Heart right ventricle (tissue), 16 donors: ENCODE measurements around the gene HDHD5. TPM values are rescaled to one million over a fixed set of nuclear protein-coding genes. Genes with fewer than 3 reads are reported as not detected.

ENCODE experiments used
- ATAC-seq, 8 donors: fragments of 200-7000 bp; cut with Tn5 transposase; one replicate each; pipeline ENCODE4 v1.9.1; 2020; ENCODE audit warnings: mild to moderate bottlenecking in 8 of 8, moderate library complexity in 8 of 8, moderate number of reproducible peaks in 1 of 8
- DNase-seq, 2 donors: peaks; one replicate each; pipeline ENCODE4 v3.0.0-alpha.2; 2020
- H3K27ac ChIP-seq, 10 donors: fragments of 200-600 bp; sonication (generic) in 2 of 10; one replicate each; pipeline versions ENCODE4 v1.5.0 to v1.8.0; 2020 to 2022; ENCODE audit warnings: mild to moderate bottlenecking in 3 of 10
- H3K27me3 ChIP-seq, 7 donors: fragments of 200-600 bp; one replicate each; pipeline ENCODE4 v1.8.0; 2021 to 2022; ENCODE audit warnings: mild to moderate bottlenecking in 2 of 7
- H3K36me3 ChIP-seq, 9 donors: fragments of 200-600 bp; sonication (generic) in 1 of 9; one replicate each; pipeline versions ENCODE4 v1.5.0 to v1.8.0; 2020 to 2022; ENCODE audit warnings: mild to moderate bottlenecking in 2 of 9
- H3K4me1 ChIP-seq, 9 donors: fragments of 200-600 bp; sonication (generic) in 1 of 9; one replicate each; pipeline versions ENCODE4 v1.5.0 to v1.8.0; 2020 to 2022; ENCODE audit warnings: mild to moderate bottlenecking in 4 of 9
- H3K4me3 ChIP-seq, 10 donors: fragments of 200-600 bp; sonication (generic) in 2 of 10; one replicate each; pipeline versions ENCODE4 v1.5.0 to v1.8.0; 2020 to 2022; ENCODE audit warnings: mild to moderate bottlenecking in 7 of 10, moderate library complexity in 2 of 10
- H3K9me3 ChIP-seq, 11 donors: fragments of 200-600 bp in 10 of 11; sonication (generic) in 2 of 11; one replicate each; pipeline versions ENCODE4 v1.5.0 to v1.8.0; 2013 to 2022; ENCODE audit warnings: mild to moderate bottlenecking in 2 of 11, control low read depth in 1 of 11, moderate library complexity in 1 of 11
- WGBS, 2 donors: extraction: QIAGEN DNeasy Blood & Tissue Kit; methylation state at CpG; one replicate each; pipeline ENCODE4 v1.1.7; 2013; ENCODE audit warnings: inconsistent platforms in 1 of 2; 5-methylcytosine and 5-hydroxymethylcytosine counted together
- intact Hi-C, 10 donors: fragments of 100-400 bp; cut with DNase I; formaldehyde crosslinking; loops; one replicate each; pipeline versions ENCODE4 v1.11.1 to v1.14.2; 2022
- polyA plus RNA-seq, 2 donors: library from polyadenylated mRNA; stranded (reverse); fragments of 200-250 nt; gene quantifications; one replicate each; pipeline ENCODE4 v1.2.3, GENCODE V29; 2013
- total RNA-seq, 10 donors: library from RNA; stranded (reverse); fragmentation: NEBNext Ultra II Directional in 3 of 10; extraction: Animal tissue kit (Norgen Biotek cat#: 25700) in 3 of 10; gene quantifications; one replicate each; pipeline versions ENCODE4 v1.2.1 to v1.2.4, GENCODE V29; 2021 to 2023
- TF ChIP-seq, protein P1 (sequence below), 9 donors: fragments of 200-600 bp; sonication (generic) in 2 of 9; IDR thresholded peaks; one replicate each; pipeline versions ENCODE4 v1.5.0 to v1.8.0; 2021 to 2022; ENCODE audit warnings: antibody characterized with exemption in 9 of 9, mild to moderate bottlenecking in 5 of 9, moderate library complexity in 1 of 9
- donor health status: Arrhythmogenic right ventricular cardiomyopathy.
- donor health status: ischemic (EF 13 %, LVEDD 7.1; RV severe dilation, severe dysfunction).
- donor health status: healthy with polysubstance abuse.
- donor health status: DM: no; HTN: yes; CAD: no.
- donor health status: DM: no; HTN: no; CAD: no.
- donor health status: ischemic (EF 25% LVEDD 6.9; RV normal size, moderate dysfunction).
- donor health status: ischemic (EF 25% LVEDD 5.7; RV mildly dilated, moderate dysfunction).
- donor health status: healthy.
- donor health status: DM: yes; HTN: yes; CAD: no.
- donor health status: Ischemic cardiomyopathy.
- donor health status: ischemic (EF 35%, LVEDD 5.7; RV mildly dilated, moderate dysfunction).
- donor health status: nonischemic (EF 11% LVEDD 7.7; RV severe dilation, severe dysfunction).
- donor health status: DM: yes; HTN: yes; CAD: no.
- donor health status: PGD.
- donor health status: ischemic (EF 29% LVEDD 5.4; RV normal size, mild dysfunction).
- donor health status: nonischemic (EF 23%, LVEDD 6.1; RV moderate dilation, normal function).

HDHD5 gene
- total and polyA plus RNA-seq, 12 donors: 23.6 to 60.4 (median 50.3) TPM

DNA sequence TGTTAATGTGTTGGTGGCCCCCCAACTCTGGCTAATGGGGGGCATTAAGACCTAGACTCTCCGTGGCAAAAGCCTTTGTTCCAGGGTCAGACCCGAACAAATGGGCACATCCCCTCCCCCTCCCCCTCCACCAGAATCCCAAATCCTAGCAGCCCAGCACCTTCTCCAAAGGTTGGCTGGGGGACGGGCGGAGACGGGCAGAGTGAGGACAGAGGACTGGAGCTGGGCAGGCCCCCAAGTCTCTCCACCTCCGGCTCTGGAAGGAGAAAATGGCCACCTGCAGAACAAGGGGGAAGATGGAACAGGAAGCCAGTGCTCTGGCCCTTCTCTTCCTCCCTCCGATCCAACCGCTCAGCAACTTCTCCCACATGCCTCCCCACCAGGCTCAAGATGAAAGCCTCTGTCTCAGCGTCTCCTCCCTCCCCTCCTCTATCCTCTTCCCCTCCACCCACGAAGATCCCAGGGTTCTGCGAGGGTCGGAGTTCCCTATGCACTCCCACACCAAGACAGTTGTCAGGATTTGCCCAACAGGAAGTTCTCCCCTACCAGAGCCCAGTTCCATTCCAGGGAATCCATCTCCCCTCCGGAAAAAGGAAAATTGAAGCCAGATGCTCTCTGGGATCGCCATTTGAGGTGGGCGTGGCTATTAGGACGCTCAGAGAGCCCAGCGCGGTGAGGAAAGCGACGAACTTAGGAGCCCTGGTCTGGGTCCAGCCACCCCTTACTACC is 40.1 kb upstream of the HDHD5 start:
- 11 to 12% methylated on average over 20 of the region's 20 CpGs for WGBS, 2 donors
- H3K27me3 ChIP-seq: peaks cover 0 to 5% (median 0%) of the 10 kb centered on the region in 7 donors
- H3K27ac ChIP-seq: peak overlapping the region; percentile 77 to 97 (median 88)
- H3K36me3 ChIP-seq: peaks cover 0 to 31% (median 0%) of the 10 kb centered on the region in 9 donors
- no peaks in the 10 kb centered on the region for H3K9me3 ChIP-seq
- TF ChIP-seq, protein P1, sequence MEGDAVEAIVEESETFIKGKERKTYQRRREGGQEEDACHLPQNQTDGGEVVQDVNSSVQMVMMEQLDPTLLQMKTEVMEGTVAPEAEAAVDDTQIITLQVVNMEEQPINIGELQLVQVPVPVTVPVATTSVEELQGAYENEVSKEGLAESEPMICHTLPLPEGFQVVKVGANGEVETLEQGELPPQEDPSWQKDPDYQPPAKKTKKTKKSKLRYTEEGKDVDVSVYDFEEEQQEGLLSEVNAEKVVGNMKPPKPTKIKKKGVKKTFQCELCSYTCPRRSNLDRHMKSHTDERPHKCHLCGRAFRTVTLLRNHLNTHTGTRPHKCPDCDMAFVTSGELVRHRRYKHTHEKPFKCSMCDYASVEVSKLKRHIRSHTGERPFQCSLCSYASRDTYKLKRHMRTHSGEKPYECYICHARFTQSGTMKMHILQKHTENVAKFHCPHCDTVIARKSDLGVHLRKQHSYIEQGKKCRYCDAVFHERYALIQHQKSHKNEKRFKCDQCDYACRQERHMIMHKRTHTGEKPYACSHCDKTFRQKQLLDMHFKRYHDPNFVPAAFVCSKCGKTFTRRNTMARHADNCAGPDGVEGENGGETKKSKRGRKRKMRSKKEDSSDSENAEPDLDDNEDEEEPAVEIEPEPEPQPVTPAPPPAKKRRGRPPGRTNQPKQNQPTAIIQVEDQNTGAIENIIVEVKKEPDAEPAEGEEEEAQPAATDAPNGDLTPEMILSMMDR (IDR thresholded peaks at IDR 0.05): no peak
- peak overlapping the region; percentile 24 to 63 (median 50) for H3K4me3 ChIP-seq
- peaks cover 0 to 25% (median 15%) of the 10 kb centered on the region in 9 donors for H3K4me1 ChIP-seq
- DNase-seq (peak in 1 of 2 donors; percentile 80), ATAC-seq (peak; percentile 70 to 87 (median 78))
- intact Hi-C loops: loop anchor here in 3 of 10 donors (1.0 to 10.0 kb wide), 2 partner anchors 28 to 176 kb away; no protein-coding TSS in a partner anchor

DNA sequence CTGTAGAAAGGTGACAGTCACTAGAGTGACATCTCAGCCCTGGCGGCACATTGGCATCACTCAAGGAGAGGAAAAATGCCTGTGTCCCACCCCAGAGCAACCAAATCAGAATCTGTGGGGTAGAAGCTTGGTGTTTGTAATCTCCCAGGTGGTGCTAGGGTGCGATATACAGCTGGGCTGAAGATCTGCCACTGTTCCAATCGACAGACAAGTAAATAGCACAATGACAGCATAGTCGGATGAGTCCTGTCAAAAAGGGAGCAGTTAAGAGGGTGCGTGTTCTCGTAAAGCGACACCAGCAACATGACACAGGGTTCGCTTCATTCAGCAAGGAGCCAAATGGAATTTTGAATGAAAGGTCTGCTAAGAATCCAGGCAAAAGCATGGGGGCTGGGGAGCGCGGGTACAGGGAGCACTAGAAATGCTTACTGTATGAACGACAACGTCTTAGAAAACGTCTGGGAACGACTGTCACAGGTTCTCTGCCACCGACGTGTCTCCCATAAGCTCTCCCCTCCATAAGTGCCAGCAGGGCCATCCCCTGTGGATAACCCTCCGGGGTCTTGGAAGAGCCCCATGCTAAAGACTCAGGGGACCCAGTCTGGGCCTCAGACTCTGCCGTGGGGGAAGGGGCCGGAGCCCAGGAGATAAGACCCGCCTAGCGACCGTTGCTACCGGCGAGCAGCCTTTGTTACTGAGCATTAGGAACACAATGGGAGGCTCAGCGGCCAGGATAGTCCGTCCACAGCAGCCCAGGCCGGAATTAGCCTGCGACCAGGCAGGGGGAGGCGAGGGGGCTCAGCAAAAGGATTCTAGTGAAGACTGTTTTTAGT is 39.3 kb upstream of the HDHD5 start:
- intact Hi-C loops: loop anchor here in 3 of 10 donors (1.0 to 10.0 kb wide), 2 partner anchors 27 to 176 kb away; no protein-coding TSS in a partner anchor
- ATAC-seq: peak; percentile 72 to 94 (median 88)

DNA sequence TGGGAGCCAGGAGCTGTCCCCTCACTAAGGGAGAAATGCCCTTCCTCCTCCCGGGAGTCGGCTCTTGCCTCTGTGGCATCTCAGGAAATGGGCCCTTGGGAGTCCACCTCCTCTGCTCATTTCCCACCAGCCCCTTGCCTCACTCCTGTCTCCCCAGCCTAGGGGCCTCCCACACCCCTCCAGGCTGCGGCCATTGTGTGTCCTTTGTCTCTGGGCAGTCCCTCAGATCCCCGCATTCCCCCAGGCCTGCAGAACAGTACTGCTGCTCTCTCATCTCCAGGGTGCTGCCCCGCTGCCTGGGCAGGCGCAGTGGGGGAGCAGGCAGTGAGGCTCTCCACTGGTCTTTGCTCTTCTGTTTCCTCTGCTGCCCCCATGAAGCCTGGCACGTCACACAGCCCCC is 35.1 kb upstream of the HDHD5 start:
- no peak for DNase-seq
- H3K4me1 ChIP-seq: peaks cover 0 to 20% (median 9%) of the 10 kb centered on the region in 9 donors
- H3K27me3 ChIP-seq: no peaks in the 10 kb centered on the region
- TF ChIP-seq, protein P1 (IDR thresholded peaks at IDR 0.05): no peak
- no peak for ATAC-seq
- 73 to 78% methylated on average over 6 to 7 of the region's 7 CpGs for WGBS, 2 donors
- no peak overlapping the region for H3K27ac ChIP-seq
- no peaks in the 10 kb centered on the region for H3K9me3 ChIP-seq
- H3K36me3 ChIP-seq: peaks cover 0 to 25% (median 8%) of the 10 kb centered on the region in 9 donors
- intact Hi-C loops: loop anchor here in 1 of 10 donors (10.0 kb wide), 1 partner anchor 181 kb away; no protein-coding TSS in a partner anchor
- H3K4me3 ChIP-seq: no peak overlapping the region

More for the DNA sequence above, 39.3 kb upstream of the HDHD5 start:
- Histone ChIP-seq H3K4me3 (peak overlapping the region; percentile 24 to 63 (median 50)), H3K4me1 (peaks cover 0 to 25% (median 15%) of the 10 kb centered on the region in 9 donors), H3K36me3 (peaks cover 0 to 23% (median 0%) of the 10 kb centered on the region in 9 donors), H3K27ac (peak overlapping the region; percentile 77 to 97 (median 88)), H3K27me3 (no peaks in the 10 kb centered on the region), H3K9me3 (no peaks in the 10 kb centered on the region)
- DNase-seq: peak; percentile 71 to 86
- whole genome bisulfite sequencing, 2 donors: 19 to 30% methylated on average over 29 of the region's 29 CpGs
- TF ChIP-seq, protein P1 (IDR thresholded peaks at IDR 0.05): no peak

- DNase-seq: no peak
- H3K27me3 ChIP-seq: no peaks in the 10 kb centered on the region
- no peak overlapping the region for H3K4me3 ChIP-seq
- TF ChIP-seq, protein P1 (IDR thresholded peaks at IDR 0.05): no peak
- peaks cover 0 to 6% (median 0%) of the 10 kb centered on the region in 9 donors for H3K4me1 ChIP-seq
- WGBS, 2 donors: 93 to 94% methylated on average over 5 of the region's 5 CpGs
- no peak for ATAC-seq
- H3K27ac ChIP-seq: no peak overlapping the region
- intact Hi-C loops: loop anchor here in 1 of 10 donors (10.0 kb wide), 1 partner anchor 183 kb away; no protein-coding TSS in a partner anchor
- peaks cover 0 to 41% (median 11%) of the 10 kb centered on the region in 9 donors for H3K36me3 ChIP-seq
- H3K9me3 ChIP-seq: no peaks in the 10 kb centered on the region
Observed at GRCh38 chr22:17192186-17192585, 33.1 kb upstream of the HDHD5 start.
